B cell (primary cell): Measurements from ENCODE around the gene DNAH11.

Experiments
- CTCF ChIP-seq: fragments of 200-600 bp; IDR thresholded peaks from one replicate; pipeline ENCODE4 v1.8.0; 2022; ENCODE audit warnings: antibody characterized with exemption, mild to moderate bottlenecking
- EZH2 ChIP-seq: IDR thresholded peaks from 2 replicates; pipeline ENCODE4 v1.6.1; 2012; ENCODE audit warnings: borderline replicate concordance, low read depth, mild to moderate bottlenecking, moderate library complexity, low read length; ENCODE audit not compliant: insufficient read depth, poor library complexity, severe bottlenecking

DNA sequence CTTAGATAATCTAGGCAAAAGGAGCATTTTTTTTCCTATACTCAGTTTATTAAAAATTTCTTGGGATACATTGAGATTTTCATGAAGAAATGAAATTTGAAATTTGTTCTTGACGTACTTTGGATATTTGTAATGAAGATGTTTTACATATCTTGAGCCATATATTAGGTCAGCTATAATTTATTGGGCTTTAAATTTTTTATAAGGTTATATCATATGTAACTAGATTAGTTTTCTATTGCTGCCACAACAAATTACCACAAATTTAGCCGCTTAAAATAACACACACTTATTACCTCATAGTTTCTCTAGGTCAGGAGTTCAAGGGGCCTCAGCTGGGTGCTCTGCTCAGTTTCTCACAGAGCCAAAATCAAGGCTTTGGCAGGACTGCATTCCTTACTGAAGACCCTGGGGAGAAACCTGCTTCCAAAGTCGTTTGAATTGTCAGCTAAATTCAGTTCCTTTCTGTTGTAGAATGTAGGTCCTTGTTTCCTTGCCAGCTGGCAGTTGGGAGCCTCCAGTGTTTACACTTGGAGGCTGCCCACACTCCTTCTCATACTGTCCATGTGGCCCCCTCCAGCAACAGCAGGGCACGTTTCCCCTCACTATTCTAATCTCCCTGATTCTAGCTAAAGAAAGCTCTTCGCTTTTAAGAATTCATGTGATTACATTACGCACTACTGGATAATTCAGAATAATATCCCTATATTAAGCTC lies 42.6 kb upstream of the DNAH11 start:
- TF ChIP-seq CTCF (no peak), EZH2 (no peak)
